Liver (tissue), 3 donors: Measurements from ENCODE around the gene CLEC16A.

ENCODE experiments used
- ATF3 ChIP-seq: IDR thresholded peaks from 2 replicates; pipeline ENCODE4 v1.6.1; 2016; ENCODE audit warnings: antibody characterized with exemption
- CTCF ChIP-seq: fragments of 150-350 bp; IDR thresholded peaks from 2 replicates; pipeline ENCODE4 v1.5.1; 2017; ENCODE audit warnings: improper control_type of control experiment, low read depth, low read length; ENCODE audit not compliant: missing input control
- JUND ChIP-seq, 2 donors: IDR thresholded peaks; 2 replicates each; pipeline ENCODE4 v1.6.1; 2016; ENCODE audit warnings: antibody characterized with exemption in 2 of 2
- TAF1 ChIP-seq: conservative IDR thresholded peaks from 2 replicates; pipeline ENCODE4 v1.6.1; 2016; ENCODE audit warnings: antibody characterized with exemption, mild to moderate bottlenecking
- donor health status: healthy.
- donor health status: healthy.

- TF ChIP-seq ATF3 (no peak), CTCF (no peak), JUND (IDR thresholded peaks at IDR 0.05) (no peak), TAF1 (no peak)
Observed at GRCh38 chr16:11084876-11085485, 140.6 kb downstream of the CLEC16A start.
